LNCAP (cell line): ENCODE data around the gene XPNPEP1.

Experiments used
- CTCF ChIP-seq: fragments of 450-650 bp; IDR thresholded peaks from 2 replicates; pipeline ENCODE4 v1.5.1; 2017; ENCODE audit warnings: mild to moderate bottlenecking

The XPNPEP1 gene

DNA sequence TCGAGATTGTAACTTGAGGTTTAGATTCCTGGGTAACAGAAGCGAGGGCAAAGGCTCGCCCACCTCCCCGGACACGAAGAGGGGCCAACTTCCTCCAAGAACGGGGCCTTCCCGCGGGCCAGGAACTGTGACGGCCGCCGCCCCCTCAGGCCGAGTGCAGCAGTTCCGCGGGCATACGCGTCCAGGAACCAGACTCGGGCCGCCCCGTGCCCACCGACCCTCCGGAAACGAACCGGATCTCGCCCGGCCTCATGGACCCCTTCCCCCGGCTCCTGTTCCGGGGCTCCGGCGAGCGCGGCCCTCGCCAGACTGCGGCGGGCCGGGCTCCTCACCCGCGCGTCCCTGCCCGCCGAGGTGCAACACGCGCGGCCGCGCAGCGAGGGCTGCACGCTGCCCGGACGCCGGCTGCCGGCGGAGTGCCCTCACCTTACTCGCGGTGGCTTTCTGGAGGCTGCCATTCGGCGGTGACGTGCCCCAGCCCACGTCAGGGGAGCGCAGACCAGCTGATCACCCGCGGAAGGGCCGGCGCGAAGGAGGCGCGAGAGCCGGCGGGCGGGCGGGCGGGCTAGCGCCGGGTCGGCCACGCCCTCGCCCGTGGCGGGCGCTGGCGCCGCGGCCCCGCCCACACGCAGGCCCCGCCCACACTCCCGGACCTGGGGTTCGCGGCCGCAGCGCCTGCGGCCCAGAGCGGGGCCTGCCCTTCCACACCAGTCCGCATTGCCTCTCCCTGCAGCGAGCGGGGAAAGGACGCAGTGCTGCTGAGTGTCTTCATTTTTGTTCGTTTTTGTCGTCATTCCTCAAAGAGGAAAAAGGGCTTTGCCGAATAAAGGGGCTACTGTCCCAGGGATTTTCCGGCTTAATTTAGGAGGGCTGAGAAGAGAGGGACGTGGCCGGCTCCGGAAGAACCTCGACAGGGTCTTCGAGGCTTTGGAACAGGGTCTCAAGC lies at the start of gene XPNPEP1:
Gene XPNPEP1, minus strand, starts transcription at position 536 of the 946 bp plus-strand sequence. Its CDS starts 78 bp downstream, at position 458.
- TF ChIP-seq CTCF: no peak

DNA sequence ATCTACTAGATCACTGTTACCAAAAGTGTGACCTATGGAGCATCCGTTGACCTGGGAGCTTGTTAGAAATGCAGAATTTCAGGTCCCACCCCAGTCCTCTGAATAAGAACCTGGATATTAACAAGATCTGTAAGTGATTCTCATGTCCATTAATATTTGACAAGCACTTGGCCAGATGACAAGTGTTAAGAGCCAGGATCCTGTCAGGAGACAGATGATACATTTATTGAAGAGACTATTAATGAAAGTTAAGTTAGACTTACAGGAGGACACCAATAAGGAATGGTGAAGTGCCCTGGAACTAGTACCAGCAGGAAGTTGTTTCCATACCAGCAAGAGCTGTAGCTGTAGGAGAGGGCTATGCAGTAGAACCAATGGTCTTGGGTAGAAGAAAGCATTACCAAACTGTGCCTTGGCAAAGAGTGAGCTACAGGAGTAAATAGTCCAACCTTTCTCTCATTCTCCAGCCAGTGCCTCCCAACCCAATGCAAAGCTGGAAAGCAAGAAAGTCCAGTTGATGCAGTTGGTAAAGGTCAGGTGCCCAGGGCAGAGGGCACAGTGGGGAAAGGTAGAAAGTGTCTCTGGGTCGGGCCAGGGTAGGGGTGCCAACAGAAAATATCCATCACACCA lies 49.2 kb upstream of the XPNPEP1 start:
- no peak for TF ChIP-seq CTCF

DNA sequence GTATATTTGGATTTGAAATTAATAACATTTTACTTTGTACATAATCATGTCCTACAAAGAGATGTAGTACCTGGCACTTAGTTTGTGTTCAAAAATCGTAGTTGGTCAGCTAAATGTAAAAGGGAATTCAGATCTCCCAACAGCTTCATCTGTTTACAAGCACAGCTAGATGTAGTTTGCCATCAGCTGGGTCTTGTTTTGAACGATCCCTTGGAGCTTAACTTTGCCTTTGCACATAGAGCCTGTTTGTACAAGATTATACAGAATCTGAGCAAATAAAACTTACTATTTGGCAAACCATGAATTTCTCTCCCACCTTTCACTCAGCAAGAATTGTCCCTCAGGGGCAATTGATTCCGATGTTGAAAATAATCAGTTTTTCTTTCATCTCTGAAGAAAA lies 48.3 kb upstream of the XPNPEP1 start:
- no peak for TF ChIP-seq CTCF

GRCh38 chr10:109969760-109970346 lies 46.5 kb upstream of the XPNPEP1 start:
- TF ChIP-seq CTCF: no peak

GRCh38 chr10:109968953-109969759 lies 45.8 kb upstream of the XPNPEP1 start:
- TF ChIP-seq CTCF: no peak

- TF ChIP-seq CTCF: no peak
Observed at GRCh38 chr10:109967739-109968088, 44.4 kb upstream of the XPNPEP1 start.
